IgD-negative memory B cell (primary cell): ENCODE data around the gene WDHD1. TPM values are rescaled to one million over a fixed set of nuclear protein-coding genes. Genes with fewer than 3 reads are reported as not detected.
"Not testable (repeated sequence)": the region's sequence is repeated elsewhere in the genome, so short reads cannot be mapped to it uniquely, and the experiment has no call there.

Source experiments
- H3K27ac Mint-ChIP-seq, 3 donors: one replicate each; pipeline ENCODE4 v1.8.0; 2020 to 2022; ENCODE audit warnings: mild to moderate bottlenecking in 3 of 3, mixed read lengths in 3 of 3, moderate library complexity in 1 of 3
- H3K27me3 Mint-ChIP-seq: one replicate; pipeline ENCODE4 v1.8.0; 2021; ENCODE audit warnings: mixed read lengths
- H3K36me3 Mint-ChIP-seq: one replicate; pipeline ENCODE4 v1.8.0; 2020; ENCODE audit warnings: mild to moderate bottlenecking, mixed read lengths
- H3K4me1 Mint-ChIP-seq, 3 donors: one replicate each; pipeline ENCODE4 v1.8.0; 2020 to 2022; ENCODE audit warnings: mixed read lengths in 3 of 3, mild to moderate bottlenecking in 1 of 3
- H3K4me3 Mint-ChIP-seq, 4 donors: one replicate each; pipeline ENCODE4 v1.8.0; 2020 to 2022; ENCODE audit warnings: mild to moderate bottlenecking in 4 of 4, mixed read lengths in 4 of 4, moderate library complexity in 3 of 4
- H3K9me3 Mint-ChIP-seq, 3 donors: one replicate each; pipeline ENCODE4 v1.8.0; 2020 to 2021; ENCODE audit warnings: mixed read lengths in 3 of 3, mild to moderate bottlenecking in 1 of 3
- polyA plus RNA-seq: library from polyadenylated mRNA; unstranded; fragments of 300-500 nt; fragmentation: Illumina TruSeq; gene quantifications from one replicate; pipeline ENCODE4 v1.2.3, GENCODE V29; 2021

Gene WDHD1
- polyA plus RNA-seq, 1 donor from 2014 or later = 3.9 TPM

DNA sequence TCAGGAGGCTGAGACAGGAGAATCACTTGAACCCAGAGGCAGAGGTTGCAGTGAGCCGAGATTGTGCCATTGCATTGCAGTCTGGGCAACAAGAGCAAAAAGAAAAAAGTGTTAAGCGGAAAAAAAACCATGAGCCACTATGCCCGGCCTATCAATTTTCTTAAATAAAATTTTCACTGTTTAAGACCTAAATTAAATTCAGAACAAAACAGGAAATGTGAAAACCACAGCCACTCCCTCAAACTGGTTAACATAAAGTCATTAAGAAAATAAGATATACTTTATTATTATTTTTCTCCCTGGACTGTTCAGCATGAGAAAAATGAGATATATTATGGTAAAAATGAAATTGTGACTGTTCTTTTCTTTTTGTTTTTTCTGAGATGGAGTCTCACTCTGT lies 79.7 kb downstream of the WDHD1 start:
- H3K36me3 Mint-ChIP-seq = peaks cover 15% of the 10 kb centered on the region
- no peaks in the 10 kb centered on the region for H3K27me3 Mint-ChIP-seq
- H3K4me3 Mint-ChIP-seq = no peak overlapping the region
- H3K9me3 Mint-ChIP-seq = no peaks in the 10 kb centered on the region
- peaks cover 3 to 7% (median 5%) of the 10 kb centered on the region in 3 donors for H3K4me1 Mint-ChIP-seq
- no peak overlapping the region for H3K27ac Mint-ChIP-seq

DNA sequence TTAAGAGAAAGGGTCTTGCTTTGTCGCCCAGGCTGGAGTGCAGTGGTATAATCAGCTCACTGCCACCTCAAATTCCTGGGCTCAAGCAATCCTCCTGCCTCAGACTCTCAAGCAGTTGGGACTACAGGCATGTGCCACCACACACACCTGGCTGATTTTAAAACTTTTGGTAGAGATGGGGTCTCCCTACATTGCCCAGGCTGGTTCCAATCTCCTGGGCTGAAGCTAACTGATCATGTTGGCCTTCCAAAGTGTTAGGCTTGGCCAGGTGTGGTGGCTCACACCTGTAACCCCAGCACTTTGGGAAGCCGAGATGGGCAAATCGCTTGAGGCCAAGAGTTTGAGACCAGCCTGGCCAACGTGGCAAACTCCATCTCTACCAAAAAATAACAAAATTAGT lies 80.4 kb downstream of the WDHD1 start:
- peak overlapping the region in 1 of 3 donors; percentile 31 for H3K27ac Mint-ChIP-seq
- H3K4me1 Mint-ChIP-seq = peaks cover 3 to 7% (median 5%) of the 10 kb centered on the region in 3 donors
- no peaks in the 10 kb centered on the region for H3K27me3 Mint-ChIP-seq
- peaks cover 15% of the 10 kb centered on the region for H3K36me3 Mint-ChIP-seq
- no peak overlapping the region for H3K4me3 Mint-ChIP-seq
- H3K9me3 Mint-ChIP-seq = no peaks in the 10 kb centered on the region

DNA sequence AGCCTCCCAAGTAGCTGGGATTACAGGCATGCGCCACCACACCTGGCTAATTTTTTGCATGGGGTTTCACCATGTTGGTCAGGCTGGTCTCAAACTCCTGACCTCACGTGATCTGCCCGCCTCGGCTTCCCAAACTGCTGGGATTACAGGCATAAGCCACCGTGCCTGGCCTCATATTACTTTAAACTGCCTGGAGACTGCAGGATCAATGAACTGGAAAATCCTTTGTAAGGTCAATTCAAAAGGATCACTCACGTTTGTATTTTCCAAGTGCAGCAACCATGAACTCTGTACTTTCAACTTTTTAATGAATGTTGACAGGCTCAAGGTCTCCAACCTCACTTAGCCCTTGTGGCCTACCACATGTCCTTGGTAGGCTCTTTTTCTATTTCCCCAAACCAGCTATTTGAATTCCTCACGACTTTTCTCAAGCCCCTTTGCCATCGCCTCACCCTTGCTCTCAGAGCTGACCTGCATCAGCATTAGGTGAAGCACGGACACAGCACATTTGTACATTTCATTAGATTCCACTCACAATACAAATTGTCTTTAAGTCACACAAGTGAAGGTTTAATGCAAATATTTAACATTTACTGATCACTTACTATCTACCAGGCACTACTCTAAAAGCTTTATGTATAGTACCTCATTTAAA lies 82.0 kb downstream of the WDHD1 start:
- H3K9me3 Mint-ChIP-seq = no peaks in the 10 kb centered on the region
- H3K4me3 Mint-ChIP-seq = no peak overlapping the region
- no peaks in the 10 kb centered on the region for H3K27me3 Mint-ChIP-seq
- peaks cover 13% of the 10 kb centered on the region for H3K36me3 Mint-ChIP-seq
- H3K4me1 Mint-ChIP-seq = peaks cover 3 to 7% (median 5%) of the 10 kb centered on the region in 3 donors
- H3K27ac Mint-ChIP-seq = no peak overlapping the region

DNA sequence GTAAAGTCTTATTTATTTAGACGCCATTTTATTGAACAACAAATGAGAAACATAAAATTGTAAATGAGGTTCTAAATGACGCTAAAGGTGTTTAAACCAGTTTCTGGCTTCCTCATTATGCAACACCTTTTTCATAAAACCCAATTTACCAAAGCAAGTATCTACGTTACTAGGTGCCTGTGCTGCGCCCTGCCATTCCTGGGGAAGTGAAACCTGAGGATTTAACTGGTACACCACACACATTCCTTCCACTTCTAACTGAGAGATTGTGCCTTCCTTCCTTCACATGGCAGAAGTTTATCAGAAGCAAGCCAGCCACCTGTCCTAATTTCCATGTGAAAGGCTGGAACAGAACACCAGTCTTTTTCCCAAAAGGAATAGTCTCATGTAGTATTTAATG lies 84.0 kb downstream of the WDHD1 start:
- peaks cover 4% of the 10 kb centered on the region for H3K36me3 Mint-ChIP-seq
- peaks cover 3 to 7% (median 5%) of the 10 kb centered on the region in 3 donors for H3K4me1 Mint-ChIP-seq
- H3K27ac Mint-ChIP-seq = peak overlapping the region in 1 of 3 donors; percentile 14
- no peaks in the 10 kb centered on the region for H3K9me3 Mint-ChIP-seq
- no peaks in the 10 kb centered on the region for H3K27me3 Mint-ChIP-seq
- no peak overlapping the region for H3K4me3 Mint-ChIP-seq

DNA sequence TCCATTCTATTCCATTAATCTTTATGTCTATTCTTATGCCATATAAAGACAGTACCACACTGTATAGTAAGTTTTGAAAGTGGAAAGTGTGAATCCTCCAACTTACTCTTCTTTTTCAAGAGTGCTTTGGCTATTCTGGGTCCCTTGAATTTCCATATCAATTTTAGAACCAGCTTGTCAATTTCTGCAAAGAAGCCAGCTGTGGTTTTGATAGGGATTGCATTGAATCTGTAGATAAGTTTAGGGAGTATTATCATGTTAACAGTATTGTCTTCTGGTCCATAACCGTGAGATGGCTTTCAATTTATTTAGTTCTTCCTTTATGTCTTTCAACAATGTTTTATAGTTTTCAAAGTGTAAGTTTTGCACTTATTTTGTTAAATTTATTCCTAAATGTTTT lies 90.1 kb downstream of the WDHD1 start:
- Mint-ChIP-seq H3K27me3 (no peaks in the 10 kb centered on the region), H3K36me3 (no peaks in the 10 kb centered on the region), H3K4me3 (no peak overlapping the region), H3K27ac (no peak overlapping the region), H3K9me3 (no peaks in the 10 kb centered on the region), H3K4me1 (no peaks in the 10 kb centered on the region)

DNA sequence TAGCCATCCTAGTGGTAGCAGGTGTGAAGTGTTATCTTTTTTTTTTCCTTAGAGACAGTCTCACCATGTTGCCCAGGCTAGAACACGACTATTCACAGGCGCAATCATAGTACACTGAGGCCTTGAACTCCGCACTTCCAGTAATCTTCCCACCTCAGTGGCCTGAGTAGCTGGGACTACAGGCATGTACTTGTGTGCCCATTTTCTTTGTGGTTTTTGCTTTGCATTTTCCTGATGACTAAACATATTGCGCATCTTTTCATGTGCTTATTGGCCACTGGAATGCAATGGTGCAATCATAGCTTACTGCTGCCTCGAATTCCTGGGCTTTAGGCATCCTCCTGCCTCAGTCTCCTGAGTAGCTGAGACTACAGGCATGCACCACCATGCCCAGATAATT lies 90.9 kb downstream of the WDHD1 start:
- no peaks in the 10 kb centered on the region for H3K9me3 Mint-ChIP-seq
- no peaks in the 10 kb centered on the region for H3K36me3 Mint-ChIP-seq
- H3K4me1 Mint-ChIP-seq = no peaks in the 10 kb centered on the region
- H3K27me3 Mint-ChIP-seq = no peaks in the 10 kb centered on the region
- no peak overlapping the region for H3K27ac Mint-ChIP-seq
- H3K4me3 Mint-ChIP-seq = no peak overlapping the region

DNA sequence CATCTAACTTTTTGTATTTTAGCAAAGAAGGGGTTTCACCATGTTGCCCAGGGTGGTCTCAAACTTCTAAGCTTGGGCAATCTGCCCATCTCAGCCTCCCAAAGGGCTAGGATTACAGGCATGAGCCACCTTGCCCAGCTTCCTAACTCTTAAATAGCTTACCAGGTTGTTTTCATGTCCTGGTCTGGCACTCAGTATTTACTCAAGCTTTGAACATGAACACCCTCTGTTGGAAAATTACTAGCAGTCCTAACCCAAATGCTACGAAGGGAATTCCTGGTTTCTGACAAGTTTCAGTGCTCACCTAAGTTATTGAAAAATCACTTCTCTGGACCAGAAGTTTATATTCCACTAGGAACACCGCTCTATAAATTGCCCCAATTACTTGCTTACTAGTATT lies 91.8 kb downstream of the WDHD1 start:
- H3K4me1 Mint-ChIP-seq = no peaks in the 10 kb centered on the region
- no peak overlapping the region for H3K4me3 Mint-ChIP-seq
- H3K9me3 Mint-ChIP-seq = no peaks in the 10 kb centered on the region
- H3K27ac Mint-ChIP-seq = no peak overlapping the region
- no peaks in the 10 kb centered on the region for H3K27me3 Mint-ChIP-seq
- no peaks in the 10 kb centered on the region for H3K36me3 Mint-ChIP-seq

DNA sequence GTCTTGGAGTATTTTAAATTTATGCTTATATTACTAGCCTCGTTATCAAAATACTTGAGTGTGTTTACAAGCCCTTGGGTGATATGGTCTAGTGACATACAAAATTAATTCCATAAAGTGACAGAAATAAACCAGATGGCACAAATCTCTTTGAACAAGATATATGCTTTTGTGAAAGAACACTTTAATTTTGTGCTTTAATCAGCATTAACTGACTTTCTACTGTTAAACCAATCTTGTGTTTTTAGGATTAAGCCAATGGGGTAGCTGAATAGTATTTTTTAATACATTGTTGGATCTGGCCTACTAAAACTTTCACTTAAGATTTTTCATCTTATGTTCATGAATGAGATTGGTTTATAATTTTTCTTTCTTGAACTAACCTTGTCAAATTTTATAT lies 93.9 kb downstream of the WDHD1 start:
- Mint-ChIP-seq H3K4me3 (no peak overlapping the region), H3K4me1 (no peaks in the 10 kb centered on the region), H3K27me3 (no peaks in the 10 kb centered on the region), H3K9me3 (no peaks in the 10 kb centered on the region), H3K27ac (no peak overlapping the region), H3K36me3 (no peaks in the 10 kb centered on the region)

DNA sequence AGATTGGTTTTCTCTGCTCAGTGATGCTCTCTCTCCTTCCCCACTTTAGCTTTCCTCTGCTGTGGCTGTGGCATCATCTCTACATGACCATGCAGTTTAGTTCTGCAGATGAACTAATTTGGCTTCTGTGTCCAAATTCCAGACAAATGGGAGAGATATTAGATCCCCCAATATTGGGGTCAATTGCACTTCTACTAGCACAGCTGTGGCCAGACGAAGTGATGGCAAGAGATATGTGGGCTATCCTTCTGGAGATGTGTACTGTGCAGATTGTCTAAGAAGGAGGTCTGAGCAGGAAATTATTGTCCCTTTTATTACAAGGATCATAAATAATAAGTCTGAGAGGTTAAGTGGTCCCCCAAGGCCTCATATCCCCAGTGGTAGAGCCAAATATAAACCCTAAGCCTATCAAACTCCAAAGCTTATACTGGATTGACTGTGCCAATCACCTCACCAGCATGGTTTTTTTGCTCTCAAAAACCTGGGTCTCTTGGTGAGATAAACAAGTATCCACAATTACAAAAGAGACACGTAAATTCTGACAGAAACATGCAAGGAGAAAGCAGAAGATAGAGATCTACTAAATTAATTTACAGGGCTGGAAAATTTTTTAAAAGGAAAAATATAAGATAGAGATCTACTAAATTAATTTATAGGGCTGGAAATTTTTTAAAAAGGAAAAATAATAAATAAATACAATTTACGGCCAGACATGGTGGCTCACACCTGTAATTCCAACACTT lies 95.1 kb downstream of the WDHD1 start:
- H3K4me1 Mint-ChIP-seq = no peaks in the 10 kb centered on the region
- H3K9me3 Mint-ChIP-seq = no peaks in the 10 kb centered on the region
- no peak overlapping the region for H3K4me3 Mint-ChIP-seq
- H3K36me3 Mint-ChIP-seq = no peaks in the 10 kb centered on the region
- no peaks in the 10 kb centered on the region for H3K27me3 Mint-ChIP-seq
- H3K27ac Mint-ChIP-seq = no peak overlapping the region

DNA sequence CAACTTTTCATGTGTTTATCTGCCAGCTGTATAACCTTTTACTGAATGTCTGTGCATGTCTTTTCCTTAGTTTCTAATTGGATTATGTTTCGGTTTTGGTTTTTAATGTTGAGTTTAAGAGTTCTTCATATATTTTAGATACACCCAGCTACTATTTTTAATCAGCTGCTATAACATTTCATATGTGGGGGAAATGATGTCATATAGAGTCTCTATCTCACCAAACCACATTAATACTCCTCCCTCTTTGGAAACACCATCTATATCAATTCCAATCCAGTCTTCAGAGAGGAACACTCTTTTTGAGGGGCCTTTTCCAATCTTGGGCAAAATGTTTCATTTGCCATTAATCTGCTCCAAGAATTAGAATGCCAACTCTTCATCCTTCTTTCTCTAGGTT lies 95.8 kb downstream of the WDHD1 start:
- H3K9me3 Mint-ChIP-seq = no peaks in the 10 kb centered on the region
- no peaks in the 10 kb centered on the region for H3K36me3 Mint-ChIP-seq
- no peaks in the 10 kb centered on the region for H3K27me3 Mint-ChIP-seq
- H3K4me1 Mint-ChIP-seq = no peaks in the 10 kb centered on the region
- H3K27ac Mint-ChIP-seq = no peak overlapping the region
- no peak overlapping the region for H3K4me3 Mint-ChIP-seq

DNA sequence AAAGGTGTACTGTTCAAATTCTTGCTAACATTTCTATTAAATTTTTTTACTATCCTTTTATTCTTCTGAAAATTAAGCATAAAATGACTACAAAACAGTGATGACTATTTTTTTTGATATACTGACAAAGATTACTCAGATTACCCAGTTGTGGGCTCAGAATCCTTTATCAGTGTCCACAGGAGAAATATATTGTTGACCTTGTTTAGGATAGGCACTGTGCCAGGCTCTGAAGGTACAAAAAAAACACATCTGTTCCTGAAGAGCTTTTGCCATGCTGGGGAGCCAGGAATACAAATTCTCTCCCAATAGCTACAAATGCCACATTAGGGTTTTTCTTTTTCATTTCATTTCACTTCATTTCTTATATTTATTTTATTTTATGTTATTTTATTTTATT lies 97.3 kb downstream of the WDHD1 start:
- H3K27me3 Mint-ChIP-seq = no peaks in the 10 kb centered on the region
- no peak overlapping the region for H3K4me3 Mint-ChIP-seq
- H3K36me3 Mint-ChIP-seq = no peaks in the 10 kb centered on the region
- no peaks in the 10 kb centered on the region for H3K4me1 Mint-ChIP-seq
- no peaks in the 10 kb centered on the region for H3K9me3 Mint-ChIP-seq
- H3K27ac Mint-ChIP-seq = no peak overlapping the region

DNA sequence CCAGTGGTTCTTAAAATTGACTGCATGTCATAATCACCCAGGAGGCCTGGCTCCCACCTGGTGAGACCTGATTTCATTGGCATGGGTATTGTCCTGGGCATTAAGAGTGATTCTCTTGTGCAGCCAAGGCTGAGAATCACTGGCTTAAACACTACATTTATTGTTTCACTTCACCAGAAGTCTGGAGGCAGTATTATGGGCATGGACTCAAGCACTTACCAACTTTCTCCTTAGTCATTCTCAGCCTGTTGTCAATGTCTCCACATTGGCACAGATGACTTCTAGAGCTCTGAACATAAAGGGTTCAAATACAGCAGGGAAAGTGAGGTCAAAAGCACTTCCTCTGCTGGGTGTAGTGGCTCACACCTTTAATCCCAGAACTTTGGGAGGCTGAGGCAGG lies 98.7 kb downstream of the WDHD1 start:
- Mint-ChIP-seq H3K9me3 (no peaks in the 10 kb centered on the region), H3K27me3 (no peaks in the 10 kb centered on the region), H3K4me1 (no peaks in the 10 kb centered on the region), H3K4me3 (no peak overlapping the region), H3K27ac (no peak overlapping the region), H3K36me3 (no peaks in the 10 kb centered on the region)

DNA sequence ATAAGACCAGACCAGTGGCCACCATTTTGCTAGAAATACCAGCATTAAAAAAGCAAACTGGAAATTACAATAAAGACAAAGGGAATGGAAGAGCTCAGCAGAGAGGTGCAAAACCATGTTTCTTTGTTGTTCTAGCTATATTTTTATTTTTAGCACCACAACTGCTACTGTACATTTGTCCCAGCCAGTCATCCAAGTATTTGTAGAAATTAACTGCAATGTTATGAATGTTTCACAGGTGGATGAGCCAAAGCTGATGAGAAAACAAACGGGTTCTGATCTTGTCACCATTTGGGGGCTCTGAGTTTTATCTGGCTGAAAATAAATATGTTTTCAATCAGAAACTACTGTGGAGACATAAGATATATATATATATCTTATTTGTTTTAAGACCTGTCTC lies 99.3 kb downstream of the WDHD1 start:
- Mint-ChIP-seq H3K27ac (no peak overlapping the region), H3K4me1 (no peaks in the 10 kb centered on the region), H3K27me3 (no peaks in the 10 kb centered on the region), H3K4me3 (no peak overlapping the region), H3K36me3 (no peaks in the 10 kb centered on the region), H3K9me3 (no peaks in the 10 kb centered on the region)

DNA sequence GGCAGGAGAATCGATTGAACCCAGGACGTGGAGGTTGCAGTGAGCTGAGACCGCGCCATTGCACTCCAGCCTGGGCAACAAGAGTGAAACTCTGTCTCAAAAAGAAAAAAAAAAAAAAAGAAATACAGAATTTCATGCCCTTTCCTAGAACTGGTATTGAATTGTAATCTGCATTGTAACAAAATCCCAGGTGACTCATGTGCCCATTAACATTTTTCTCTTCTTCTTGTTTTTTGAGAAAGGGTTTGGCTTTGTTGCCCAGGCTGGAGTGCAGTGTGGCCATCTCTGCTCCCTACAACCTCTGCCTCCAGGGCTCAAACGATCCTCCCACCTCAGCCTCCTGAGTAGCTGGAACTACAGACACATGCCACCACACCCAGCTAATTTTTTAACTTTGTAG lies 100.3 kb downstream of the WDHD1 start:
- H3K4me3 Mint-ChIP-seq, H3K27ac Mint-ChIP-seq, H3K27me3 Mint-ChIP-seq, H3K36me3 Mint-ChIP-seq, H3K4me1 Mint-ChIP-seq, H3K9me3 Mint-ChIP-seq: not testable (repeated sequence)

DNA sequence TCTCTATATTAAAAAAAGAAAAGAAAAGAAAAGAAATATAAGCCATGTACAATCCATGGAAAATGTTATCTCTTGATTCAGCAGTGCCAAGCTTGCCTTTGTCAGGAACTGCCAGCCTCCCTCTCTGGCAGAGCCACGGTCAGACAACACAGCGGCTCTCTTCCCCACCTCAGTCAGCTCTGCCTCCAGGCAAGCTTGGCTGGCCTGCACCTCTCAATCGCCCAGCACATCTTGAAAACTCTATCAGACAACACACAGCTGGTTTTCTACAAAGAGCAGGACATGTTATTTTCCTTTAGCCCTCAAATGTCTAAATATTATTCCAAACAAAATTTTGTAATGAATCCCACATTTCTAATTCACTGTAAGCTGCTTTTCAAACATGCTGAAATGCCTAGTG lies 104.3 kb downstream of the WDHD1 start:
- H3K27ac Mint-ChIP-seq = no peak overlapping the region

DNA sequence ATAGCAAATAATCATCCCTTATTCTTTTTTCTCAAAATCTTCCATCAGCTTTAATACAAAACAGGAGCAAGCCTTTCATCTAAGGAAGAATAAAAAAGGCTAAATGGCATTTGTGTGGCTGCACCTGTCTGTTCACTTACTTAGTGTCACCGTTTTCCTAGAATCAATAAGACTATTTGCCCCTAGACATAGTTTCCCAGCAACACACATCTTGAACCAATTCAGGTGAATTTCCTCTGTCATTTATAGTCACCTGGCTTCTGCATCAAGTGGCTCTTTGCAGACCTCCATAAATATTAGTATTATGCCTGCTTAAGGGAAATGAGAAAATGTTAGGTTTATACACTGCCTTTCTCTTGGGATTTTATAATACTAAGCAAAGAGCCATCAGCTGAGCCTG lies 106.8 kb downstream of the WDHD1 start:
- Mint-ChIP-seq H3K36me3 (no peaks in the 10 kb centered on the region), H3K9me3 (no peaks in the 10 kb centered on the region), H3K27ac (no peak overlapping the region), H3K27me3 (peaks cover 2% of the 10 kb centered on the region), H3K4me1 (no peaks in the 10 kb centered on the region), H3K4me3 (no peak overlapping the region)

More for the DNA sequence above, 104.3 kb downstream of the WDHD1 start:
- Mint-ChIP-seq H3K4me3 (no peak overlapping the region), H3K36me3 (no peaks in the 10 kb centered on the region), H3K4me1 (no peaks in the 10 kb centered on the region), H3K9me3 (no peaks in the 10 kb centered on the region), H3K27me3 (no peaks in the 10 kb centered on the region)
